ENCODE results near the gene AP2S1. TPM values are rescaled to one million over a fixed set of nuclear protein-coding genes. Genes with fewer than 3 reads are reported as not detected.
"Not testable (repeated sequence)": the region's sequence is repeated elsewhere in the genome, so short reads cannot be mapped to it uniquely, and the experiment has no call there.

The AP2S1 gene
- total RNA-seq, 2 experiments from 2014 or later: 102 to 104 TPM

DNA sequence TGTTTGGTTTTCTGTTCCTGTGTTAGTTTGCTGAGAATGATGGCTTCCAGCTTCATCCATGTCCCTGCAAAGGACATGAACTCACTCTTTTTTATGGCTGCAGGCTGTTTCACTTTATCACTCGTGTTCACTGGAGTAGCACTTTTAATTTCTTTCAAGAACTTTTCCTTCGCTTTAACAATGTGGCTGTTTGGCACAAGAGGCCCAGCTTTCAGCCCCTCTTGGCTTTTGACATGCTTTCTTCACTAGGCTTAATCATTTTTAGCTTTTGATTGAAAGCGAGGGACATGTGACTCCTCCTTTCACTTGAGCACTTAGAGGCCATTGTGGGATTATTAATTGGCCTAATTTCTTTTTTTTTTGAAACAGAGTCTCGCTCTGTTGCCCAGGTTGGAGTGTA is 32.1 kb upstream of the AP2S1 start:
- DNase-seq; H3K9me3 Mint-ChIP-seq (ENCODE audit: low read depth); ATAC-seq; H3K36me3 Mint-ChIP-seq (ENCODE audit: low read depth); H3K27ac Mint-ChIP-seq; H3K27me3 Mint-ChIP-seq; POLR2A ChIA-PET; H3K4me3 Mint-ChIP-seq; intact Hi-C loops (cut with DNase I, micrococcal nuclease): not testable (repeated sequence)
- H3K4me1 Mint-ChIP-seq: peaks cover 17% of the 10 kb centered on the region
- CTCF ChIA-PET: interaction anchor here (0.7 to 0.8 kb wide), 2 partner anchors 63 to 1125 kb away, joined by 3 to 6 read pairs; no protein-coding TSS in a partner anchor

DNA sequence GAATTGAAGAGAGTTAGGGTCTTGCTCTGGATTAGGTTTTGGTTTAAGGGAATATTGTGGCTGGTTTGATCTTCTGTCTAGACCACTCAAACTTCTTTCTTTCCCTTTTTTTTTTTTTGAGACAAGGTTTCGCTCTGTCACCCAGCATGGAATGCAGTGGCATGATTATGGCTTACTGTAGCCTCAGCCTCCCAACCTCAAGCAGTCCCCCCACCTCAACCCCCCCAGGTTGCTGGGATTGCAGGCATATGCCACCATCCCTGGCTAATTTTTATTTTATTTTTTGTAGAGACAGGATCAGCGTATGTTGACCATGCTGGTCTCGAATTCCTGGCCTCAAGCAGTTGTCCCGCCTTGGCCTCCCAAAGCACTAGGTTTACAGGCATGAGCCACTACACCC is 31.4 kb upstream of the AP2S1 start:
- CTCF ChIA-PET: interaction anchor here (0.8 to 1.2 kb wide), 2 partner anchors 13 to 30 kb away, joined by 3 read pairs; no protein-coding TSS in a partner anchor
- Mint-ChIP-seq H3K4me3 (no peak overlapping the region), H3K27me3 (no peaks in the 10 kb centered on the region), H3K36me3 (ENCODE audit: low read depth) (peaks cover 2% of the 10 kb centered on the region), H3K4me1 (peaks cover 13% of the 10 kb centered on the region), H3K27ac (no peak overlapping the region), H3K9me3 (ENCODE audit: low read depth) (no peaks in the 10 kb centered on the region)
- DNase-seq: no peak
- POLR2A ChIA-PET: no interaction called here
- ATAC-seq: no peak
- intact Hi-C loops (cut with DNase I, micrococcal nuclease): no loop called here

DNA sequence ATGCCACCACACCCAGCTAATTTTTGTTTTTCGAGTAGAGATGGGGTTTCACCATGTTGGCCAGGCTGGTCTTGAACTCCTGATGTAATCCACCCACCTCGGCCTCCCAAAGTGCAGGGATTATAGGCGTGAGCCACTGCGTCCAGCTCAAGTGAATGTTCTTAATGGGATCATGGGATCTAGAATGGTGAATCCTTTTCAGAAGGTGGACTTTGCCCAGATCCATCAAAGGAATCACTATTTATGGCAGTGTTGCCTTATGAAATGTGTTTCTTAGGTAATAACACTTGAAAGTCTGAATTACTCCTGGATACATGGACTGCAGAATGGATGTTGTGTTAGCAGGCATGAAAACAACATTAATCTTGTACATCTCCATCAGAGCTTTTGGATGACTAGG is 30.4 kb upstream of the AP2S1 start:
- no peak overlapping the region for H3K4me3 Mint-ChIP-seq
- H3K4me1 Mint-ChIP-seq: peaks cover 5% of the 10 kb centered on the region
- ATAC-seq: no peak
- intact Hi-C loops (cut with DNase I, micrococcal nuclease): no loop called here
- CTCF ChIA-PET: interaction anchor here (0.8 to 1.2 kb wide), 4 partner anchors 12 to 1391 kb away, joined by 3 read pairs; no protein-coding TSS in a partner anchor
- POLR2A ChIA-PET: interaction anchor here (0.6 to 0.7 kb wide), 2 partner anchors 16 to 110 kb away, joined by 3 to 5 read pairs; no protein-coding TSS in a partner anchor
- no peak for DNase-seq
- H3K27ac Mint-ChIP-seq: no peak overlapping the region
- H3K27me3 Mint-ChIP-seq: no peaks in the 10 kb centered on the region
- H3K36me3 Mint-ChIP-seq (ENCODE audit: low read depth): peaks cover 2% of the 10 kb centered on the region
- H3K9me3 Mint-ChIP-seq (ENCODE audit: low read depth): no peaks in the 10 kb centered on the region

DNA sequence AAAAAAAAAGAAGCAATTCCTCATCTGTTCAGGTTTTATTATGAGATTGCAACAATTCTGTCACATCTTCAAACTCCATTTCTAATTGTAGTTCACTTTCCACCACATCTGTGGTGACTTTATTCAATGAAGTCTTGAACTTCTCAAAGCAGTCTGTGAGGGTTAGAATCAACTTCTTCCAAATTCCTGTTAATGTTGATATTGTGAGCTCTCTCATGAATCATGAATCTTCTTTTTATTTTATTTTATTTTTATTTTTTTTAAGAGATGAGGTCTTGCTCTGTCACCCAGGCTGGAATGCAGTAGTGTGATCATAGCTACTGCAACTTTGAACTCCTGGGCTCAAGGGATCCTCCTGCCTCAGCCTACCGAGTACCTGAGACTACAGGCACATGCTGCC is 29.8 kb upstream of the AP2S1 start:
- H3K4me1 Mint-ChIP-seq: peaks cover 2% of the 10 kb centered on the region
- no peak overlapping the region for H3K27ac Mint-ChIP-seq
- ChIA-PET POLR2A (interaction anchor here (0.7 kb wide), 2 partner anchors 75 to 111 kb away, joined by 3 read pairs; no protein-coding TSS in a partner anchor), CTCF (interaction anchor here (0.8 to 1.1 kb wide), 2 partner anchors 16 to 1392 kb away, joined by 3 read pairs; no protein-coding TSS in a partner anchor)
- DNase-seq (no peak), ATAC-seq (no peak)
- H3K36me3 Mint-ChIP-seq (ENCODE audit: low read depth): peaks cover 5% of the 10 kb centered on the region
- no peaks in the 10 kb centered on the region for H3K27me3 Mint-ChIP-seq
- H3K4me3 Mint-ChIP-seq: no peak overlapping the region
- intact Hi-C loops (cut with DNase I, micrococcal nuclease): no loop called here
- H3K9me3 Mint-ChIP-seq (ENCODE audit: low read depth): no peaks in the 10 kb centered on the region

DNA sequence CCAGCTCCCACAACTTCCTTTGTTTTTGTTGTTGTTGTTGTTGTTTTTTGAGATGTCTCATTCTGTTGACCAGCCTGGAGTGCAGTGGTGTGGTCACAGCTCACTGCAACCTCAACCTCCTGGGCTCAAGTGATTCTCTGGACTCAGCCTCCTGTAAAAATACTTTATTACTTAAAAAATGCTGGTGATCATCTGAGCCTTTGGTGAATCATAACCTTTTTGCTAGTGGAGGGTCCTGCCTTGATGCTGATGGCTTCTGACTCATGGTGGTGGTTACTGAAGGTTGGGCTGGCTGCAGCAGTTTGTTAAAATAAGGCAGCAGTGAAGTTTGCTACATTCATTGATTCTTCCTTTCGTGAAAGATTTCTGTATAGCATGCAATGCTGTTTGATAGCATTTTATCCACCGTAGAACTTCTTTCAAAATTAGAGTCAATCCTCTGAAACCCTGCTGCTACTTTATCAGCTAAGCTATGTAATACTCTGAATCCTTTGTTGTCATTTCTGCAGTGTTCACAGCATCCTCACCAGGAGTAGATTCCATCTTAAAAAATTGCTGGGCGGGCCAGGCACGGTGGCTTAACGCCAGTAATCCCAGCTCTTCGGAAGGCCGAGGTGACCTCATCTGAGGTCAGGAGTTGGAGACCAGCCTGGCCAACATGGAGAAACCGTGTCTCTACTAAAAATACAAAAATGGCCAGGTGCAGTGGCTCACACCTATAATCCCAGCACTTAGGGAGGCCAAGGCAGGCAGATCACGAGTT is 28.1 kb upstream of the AP2S1 start:
- no peak for DNase-seq
- Mint-ChIP-seq H3K4me1 (no peaks in the 10 kb centered on the region), H3K27ac (no peak overlapping the region), H3K36me3 (ENCODE audit: low read depth) (peaks cover 8% of the 10 kb centered on the region), H3K4me3 (no peak overlapping the region), H3K9me3 (ENCODE audit: low read depth) (no peaks in the 10 kb centered on the region), H3K27me3 (no peaks in the 10 kb centered on the region)
- CTCF ChIA-PET: interaction anchor here (0.6 to 0.7 kb wide), 2 partner anchors 125 to 593 kb away, joined by 3 read pairs; no protein-coding TSS in a partner anchor
- POLR2A ChIA-PET: no interaction called here
- peak; percentile 75 for ATAC-seq
- intact Hi-C loops (cut with DNase I, micrococcal nuclease): no loop called here

DNA sequence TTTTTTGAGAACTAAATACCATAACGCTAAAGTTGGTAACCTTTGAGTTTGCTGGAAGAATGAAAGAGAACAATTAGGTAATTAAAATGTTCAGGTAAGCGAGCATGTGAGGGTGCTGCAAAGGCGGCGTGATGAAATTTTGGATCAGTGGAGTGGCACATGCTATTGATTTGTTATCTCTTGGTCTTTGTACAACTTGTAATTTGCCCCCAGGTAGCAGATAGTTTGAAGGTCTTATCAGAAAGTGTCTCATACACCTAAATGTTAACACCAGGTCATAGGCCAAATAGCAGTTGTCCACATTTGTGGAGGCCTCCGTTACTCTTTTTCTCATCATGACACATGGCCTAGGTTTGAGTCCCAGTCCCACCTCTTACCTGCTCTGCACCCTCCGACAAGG is 25.0 kb upstream of the AP2S1 start:
- Mint-ChIP-seq H3K27ac (no peak overlapping the region), H3K4me3 (no peak overlapping the region), H3K36me3 (ENCODE audit: low read depth) (peaks cover 10% of the 10 kb centered on the region), H3K27me3 (no peaks in the 10 kb centered on the region), H3K9me3 (ENCODE audit: low read depth) (no peaks in the 10 kb centered on the region), H3K4me1 (no peaks in the 10 kb centered on the region)
- CTCF ChIA-PET: interaction anchor here (1.5 kb wide), 1 partner anchor 138 kb away, joined by 5 read pairs; no protein-coding TSS in a partner anchor
- intact Hi-C loops (cut with DNase I, micrococcal nuclease): no loop called here
- ATAC-seq: no peak
- POLR2A ChIA-PET: no interaction called here
- DNase-seq: no peak

DNA sequence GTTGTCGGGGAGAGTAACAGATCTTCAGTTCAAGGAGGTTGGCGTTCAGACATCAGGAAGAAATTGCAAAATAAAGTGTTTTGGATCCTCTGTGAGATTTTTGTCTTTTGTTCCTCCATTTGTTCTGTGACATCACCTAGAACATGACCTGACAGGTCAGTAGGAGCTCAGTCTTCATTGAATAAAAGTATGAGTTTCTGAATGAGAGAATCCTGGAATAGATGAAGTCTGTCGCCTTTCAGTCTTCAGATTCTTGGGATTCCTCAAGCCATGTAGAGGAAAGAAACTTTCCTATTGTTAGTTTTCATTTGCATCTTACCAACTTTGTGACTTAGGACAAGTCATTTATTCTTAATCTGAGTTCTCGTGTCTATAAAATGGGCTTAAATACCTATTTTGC is 24.6 kb upstream of the AP2S1 start:
- POLR2A ChIA-PET: no interaction called here
- Mint-ChIP-seq H3K4me3 (no peak overlapping the region), H3K27ac (no peak overlapping the region), H3K4me1 (no peaks in the 10 kb centered on the region), H3K9me3 (ENCODE audit: low read depth) (no peaks in the 10 kb centered on the region), H3K36me3 (ENCODE audit: low read depth) (peaks cover 9% of the 10 kb centered on the region), H3K27me3 (no peaks in the 10 kb centered on the region)
- DNase-seq (no peak), ATAC-seq (no peak)
- CTCF ChIA-PET: no interaction called here
- intact Hi-C loops (cut with DNase I, micrococcal nuclease): no loop called here

DNA sequence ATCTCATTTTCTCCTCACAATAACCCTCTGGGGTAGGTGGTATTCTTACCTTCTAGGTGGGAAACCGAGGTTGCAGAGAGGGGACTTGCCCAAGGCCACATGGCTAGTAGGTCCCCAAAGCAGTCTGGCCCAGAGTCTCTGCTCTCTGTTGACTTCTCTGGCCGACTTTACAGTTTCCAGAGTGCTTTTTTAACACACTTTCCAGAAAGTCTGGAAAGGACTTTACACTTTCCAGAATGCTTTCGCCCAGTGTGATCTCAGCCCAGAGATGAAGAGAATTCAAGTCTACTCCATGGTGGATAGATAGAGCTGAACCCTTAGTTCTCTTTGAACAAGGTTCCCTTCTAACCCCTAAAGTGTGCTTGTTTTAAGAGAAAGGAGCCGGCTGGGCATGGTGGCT is 22.3 kb upstream of the AP2S1 start:
- ChIA-PET CTCF (no interaction called here), POLR2A (no interaction called here)
- H3K36me3 Mint-ChIP-seq (ENCODE audit: low read depth): peaks cover 9% of the 10 kb centered on the region
- intact Hi-C loops (cut with DNase I, micrococcal nuclease): no loop called here
- ATAC-seq (no peak), DNase-seq (no peak)
- H3K9me3 Mint-ChIP-seq (ENCODE audit: low read depth): no peaks in the 10 kb centered on the region
- no peak overlapping the region for H3K4me3 Mint-ChIP-seq
- no peaks in the 10 kb centered on the region for H3K27me3 Mint-ChIP-seq
- peaks cover 6% of the 10 kb centered on the region for H3K4me1 Mint-ChIP-seq
- no peak overlapping the region for H3K27ac Mint-ChIP-seq

DNA sequence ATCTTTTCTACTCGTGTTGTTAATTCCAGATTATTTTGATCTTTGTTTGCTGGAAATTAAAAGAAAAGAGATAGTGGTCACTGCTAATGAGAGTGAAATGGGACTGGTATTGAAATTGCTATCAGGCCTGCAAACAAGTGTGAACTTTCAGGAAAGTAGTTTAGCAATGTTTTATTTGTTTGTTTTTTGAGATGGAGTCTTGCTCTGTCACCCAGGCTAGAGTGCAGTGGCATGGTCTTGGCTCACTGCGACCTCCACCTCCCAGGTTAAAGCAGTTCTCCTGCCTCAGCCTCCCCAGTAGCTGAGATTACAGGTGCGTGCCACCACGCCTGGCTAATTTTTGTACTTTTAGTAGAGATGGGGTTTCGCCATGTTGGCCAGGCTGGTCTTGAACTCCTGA is 20.5 kb upstream of the AP2S1 start:
- H3K27ac Mint-ChIP-seq; DNase-seq; POLR2A ChIA-PET; intact Hi-C loops (cut with DNase I, micrococcal nuclease); H3K9me3 Mint-ChIP-seq (ENCODE audit: low read depth); H3K4me3 Mint-ChIP-seq; H3K36me3 Mint-ChIP-seq (ENCODE audit: low read depth); ATAC-seq; H3K27me3 Mint-ChIP-seq: not testable (repeated sequence)
- peaks cover 21% of the 10 kb centered on the region for H3K4me1 Mint-ChIP-seq
- CTCF ChIA-PET: interaction anchor here (1.2 kb wide), 1 partner anchor 131 kb away, joined by 4 read pairs; no protein-coding TSS in a partner anchor

DNA sequence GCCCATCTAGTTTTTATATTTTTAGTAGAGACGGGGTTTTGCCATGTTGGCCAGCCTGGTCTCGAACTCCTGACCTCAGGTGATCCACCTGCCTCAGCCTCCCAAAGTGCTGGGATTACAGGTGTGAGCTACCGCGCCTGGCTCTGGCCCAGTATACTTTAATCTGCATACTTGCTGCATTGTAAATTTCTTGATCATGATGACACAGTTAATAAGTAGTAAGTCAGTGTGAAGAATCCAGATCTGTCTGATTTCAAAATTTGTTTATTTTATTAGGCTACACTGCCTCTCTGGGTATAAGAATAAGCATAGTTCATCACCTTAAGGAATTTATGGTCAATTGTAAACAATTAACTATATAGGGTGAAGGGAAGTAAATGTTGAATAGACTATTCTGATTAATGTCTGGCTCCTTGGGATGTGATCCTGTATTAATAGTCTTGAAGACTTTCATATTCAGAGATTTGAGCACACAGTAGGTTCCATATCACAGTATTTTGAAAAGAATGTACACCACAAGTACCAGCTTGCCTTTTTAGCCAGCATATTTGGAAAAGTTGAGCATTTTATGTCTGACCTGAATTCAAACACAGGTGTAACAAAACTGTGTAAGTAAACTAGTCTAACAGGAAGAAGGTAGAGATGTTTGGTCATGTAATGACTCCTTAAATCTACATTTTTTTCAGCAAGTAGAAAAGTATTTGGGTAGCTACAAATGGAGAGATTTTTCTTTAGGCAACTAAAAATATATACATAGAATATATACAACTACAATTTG is 17.6 kb upstream of the AP2S1 start:
- intact Hi-C loops (cut with DNase I, micrococcal nuclease): no loop called here
- ATAC-seq: no peak
- CTCF ChIA-PET: interaction anchor here (1.0 to 1.4 kb wide), 4 partner anchors 12 to 145 kb away, joined by 3 to 6 read pairs (median 4); no protein-coding TSS in a partner anchor
- Mint-ChIP-seq H3K36me3 (ENCODE audit: low read depth) (peaks cover 6% of the 10 kb centered on the region), H3K4me3 (no peak overlapping the region), H3K4me1 (peaks cover 33% of the 10 kb centered on the region), H3K9me3 (ENCODE audit: low read depth) (no peaks in the 10 kb centered on the region), H3K27ac (no peak overlapping the region), H3K27me3 (no peaks in the 10 kb centered on the region)
- DNase-seq: no peak
- POLR2A ChIA-PET: no interaction called here

DNA sequence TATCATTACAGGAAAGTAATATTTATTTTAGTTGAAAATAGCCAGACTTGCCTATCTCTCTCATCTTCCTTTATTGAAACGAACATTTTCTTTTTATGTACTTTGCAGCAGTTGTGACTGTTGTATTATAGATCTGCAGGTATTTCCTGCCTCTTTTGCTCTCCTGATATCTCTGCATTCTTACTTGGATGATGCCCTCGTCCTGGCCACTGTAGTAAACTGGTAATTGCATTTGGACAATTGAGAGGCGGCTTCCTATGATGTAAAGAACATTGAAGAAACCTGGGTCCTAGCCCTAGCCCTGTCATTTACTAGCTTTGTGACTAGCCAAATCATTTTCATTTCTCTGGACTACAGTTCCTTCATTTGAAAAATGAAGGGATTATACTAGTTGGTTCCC is 16.5 kb upstream of the AP2S1 start:
- intact Hi-C loops (cut with DNase I, micrococcal nuclease): no loop called here
- Mint-ChIP-seq H3K27ac (no peak overlapping the region), H3K27me3 (no peaks in the 10 kb centered on the region), H3K4me3 (no peak overlapping the region), H3K4me1 (peaks cover 33% of the 10 kb centered on the region), H3K9me3 (ENCODE audit: low read depth) (no peaks in the 10 kb centered on the region), H3K36me3 (ENCODE audit: low read depth) (peaks cover 4% of the 10 kb centered on the region)
- ATAC-seq (no peak), DNase-seq (no peak)
- ChIA-PET POLR2A (no interaction called here), CTCF (interaction anchor here (0.8 kb wide), 1 partner anchor 146 kb away, joined by 5 read pairs; no protein-coding TSS in a partner anchor)
